ENCODE data around the gene MTOR. TPM values are rescaled to one million over a fixed set of nuclear protein-coding genes. Genes with fewer than 3 reads are reported as not detected.

Gene MTOR
- total RNA-seq, 2 donors from 2014 or later: 26.2 to 28.3 TPM

- no peak overlapping the region for H3K27ac ChIP-seq
- 62 to 64% methylated on average over 9 of the region's 9 CpGs for WGBS, 2 donors
Measured at GRCh38 chr1:11151826-11152612, 110.3 kb downstream of the MTOR start.

GRCh38 chr1:11151114-11151513 is 111.2 kb downstream of the MTOR start:
- H3K4me1 ChIP-seq: no peaks in the 10 kb centered on the region
- peaks cover 0 to 15% of the 10 kb centered on the region in 2 donors for H3K36me3 ChIP-seq (replicated peaks in 1 of 2; ENCODE audit: insufficient read depth in 1 of 2, low read depth in 2 of 2)
- H3K9me3 ChIP-seq: no peaks in the 10 kb centered on the region
- H3K27ac ChIP-seq: no peak overlapping the region
- H3K27me3 ChIP-seq: no peaks in the 10 kb centered on the region
- DNase-seq (no peak), ATAC-seq (no peak)
- TF ChIP-seq CTCF (IDR thresholded peaks at IDR 0.05): no peak
- no peak for TF ChIP-seq POLR2A (IDR thresholded peaks at IDR 0.05)
- WGBS, 2 donors: 61 to 73% methylated on average over 5 of the region's 5 CpGs
- no peak overlapping the region for H3K4me3 ChIP-seq
- intact Hi-C loops (cut with DNase I): no loop called here

More at GRCh38 chr1:11151826-11152612, 110.3 kb downstream of the MTOR start:
- TF ChIP-seq CTCF (IDR thresholded peaks at IDR 0.05) (no peak), POLR2A (IDR thresholded peaks at IDR 0.05) (no peak)
- no peaks in the 10 kb centered on the region for H3K9me3 ChIP-seq
- ATAC-seq (no peak), DNase-seq (no peak)
- intact Hi-C loops (cut with DNase I): no loop called here
- no peaks in the 10 kb centered on the region for H3K27me3 ChIP-seq
- no peak overlapping the region for H3K4me3 ChIP-seq
- no peaks in the 10 kb centered on the region for H3K4me1 ChIP-seq
- H3K36me3 ChIP-seq (replicated peaks in 1 of 2; ENCODE audit: insufficient read depth in 1 of 2, low read depth in 2 of 2): peaks cover 0 to 18% of the 10 kb centered on the region in 2 donors

GRCh38 chr1:11150326-11150725 is 112.0 kb downstream of the MTOR start:
- Histone ChIP-seq H3K36me3 (replicated peaks in 1 of 2; ENCODE audit: insufficient read depth in 1 of 2, low read depth in 2 of 2) (peaks cover 0 to 17% of the 10 kb centered on the region in 2 donors), H3K27ac (no peak overlapping the region), H3K27me3 (no peaks in the 10 kb centered on the region), H3K4me1 (no peaks in the 10 kb centered on the region), H3K4me3 (no peak overlapping the region), H3K9me3 (no peaks in the 10 kb centered on the region)
- TF ChIP-seq POLR2A (IDR thresholded peaks at IDR 0.05) (no peak), CTCF (IDR thresholded peaks at IDR 0.05) (no peak)
- 68 to 81% methylated on average over 3 of the region's 3 CpGs for WGBS, 2 donors
- DNase-seq: no peak
- ATAC-seq: no peak
- intact Hi-C loops (cut with DNase I): no loop called here

GRCh38 chr1:11147197-11147770 is 115.1 kb downstream of the MTOR start:
- Histone ChIP-seq H3K36me3 (replicated peaks in 1 of 2; ENCODE audit: insufficient read depth in 1 of 2, low read depth in 2 of 2) (peaks cover 0 to 20% of the 10 kb centered on the region in 2 donors), H3K4me1 (no peaks in the 10 kb centered on the region), H3K9me3 (no peaks in the 10 kb centered on the region), H3K4me3 (no peak overlapping the region), H3K27ac (no peak overlapping the region), H3K27me3 (no peaks in the 10 kb centered on the region)
- DNase-seq (no peak), ATAC-seq (no peak)
- TF ChIP-seq CTCF (IDR thresholded peaks at IDR 0.05) (no peak), POLR2A (IDR thresholded peaks at IDR 0.05) (no peak)
- 91% methylated on average over 4 of the region's 4 CpGs for WGBS, 2 donors
- intact Hi-C loops (cut with DNase I): no loop called here
